Chondrocyte (in vitro differentiated cells): ENCODE results near the gene GOLGA2. TPM values are rescaled to one million over a fixed set of nuclear protein-coding genes. Genes with fewer than 3 reads are reported as not detected.

Source experiments
- DNase-seq: peaks from one replicate; pipeline ENCODE4 v3.0.0; 2021; ENCODE audit warnings: mixed read lengths, low spot score
- H3K27ac Mint-ChIP-seq: one replicate; pipeline ENCODE4 v1.8.0; 2021; ENCODE audit warnings: mild to moderate bottlenecking, moderate library complexity, mixed read lengths; ENCODE audit not compliant: unreplicated experiment
- H3K27me3 Mint-ChIP-seq: 2 replicates; pipeline ENCODE4 v1.8.0; 2021; ENCODE audit warnings: low read depth, mixed read lengths
- H3K36me3 Mint-ChIP-seq: 2 replicates; pipeline ENCODE4 v1.8.0; 2021; ENCODE audit warnings: low read depth, mixed read lengths
- H3K4me1 Mint-ChIP-seq: 2 replicates; pipeline ENCODE4 v1.8.0; 2021; ENCODE audit warnings: low read depth, mild to moderate bottlenecking, mixed read lengths
- H3K4me3 Mint-ChIP-seq: one replicate; pipeline ENCODE4 v1.8.0; 2021; ENCODE audit warnings: mild to moderate bottlenecking, moderate library complexity, mixed read lengths; ENCODE audit not compliant: unreplicated experiment
- H3K9me3 Mint-ChIP-seq: 2 replicates; pipeline ENCODE4 v1.8.0; 2021; ENCODE audit warnings: low read depth, mixed read lengths
- total RNA-seq: library from RNA; stranded (reverse); gene quantifications from 3 replicates; pipeline ENCODE4 v1.2.1, GENCODE V29; 2021
- TF ChIP-seq, protein P1 (sequence below): fragments of 200-600 bp; sonication (generic); IDR thresholded peaks from 2 replicates; pipeline ENCODE4 v1.5.0; 2021; ENCODE audit warnings: antibody characterized with exemption, mild to moderate bottlenecking, moderate library complexity

GOLGA2 gene
- total RNA-seq, 1 donor from 2014 or later = 210 TPM

DNA sequence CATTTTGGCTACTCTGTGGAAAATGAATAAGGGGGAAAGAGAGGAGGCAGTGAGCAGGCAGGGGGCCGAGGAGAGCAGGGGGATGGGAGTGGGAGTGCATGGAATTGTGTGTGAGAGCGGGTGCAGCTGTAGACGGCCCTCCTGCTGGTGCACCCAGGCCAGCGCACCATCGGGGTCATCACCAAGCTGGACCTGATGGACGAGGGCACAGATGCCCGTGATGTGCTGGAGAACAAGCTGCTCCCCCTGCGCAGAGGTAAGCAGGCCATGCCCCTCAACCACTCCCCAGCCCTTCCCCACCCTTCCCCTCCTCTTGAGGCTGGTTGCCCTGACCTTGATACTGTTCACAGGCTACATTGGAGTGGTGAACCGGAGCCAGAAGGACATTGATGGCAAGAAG, 56.0 kb downstream of the GOLGA2 start:
- no peaks in the 10 kb centered on the region for H3K9me3 Mint-ChIP-seq
- peaks cover 37% of the 10 kb centered on the region for H3K4me1 Mint-ChIP-seq
- H3K4me3 Mint-ChIP-seq = no peak overlapping the region
- TF ChIP-seq, protein P1, sequence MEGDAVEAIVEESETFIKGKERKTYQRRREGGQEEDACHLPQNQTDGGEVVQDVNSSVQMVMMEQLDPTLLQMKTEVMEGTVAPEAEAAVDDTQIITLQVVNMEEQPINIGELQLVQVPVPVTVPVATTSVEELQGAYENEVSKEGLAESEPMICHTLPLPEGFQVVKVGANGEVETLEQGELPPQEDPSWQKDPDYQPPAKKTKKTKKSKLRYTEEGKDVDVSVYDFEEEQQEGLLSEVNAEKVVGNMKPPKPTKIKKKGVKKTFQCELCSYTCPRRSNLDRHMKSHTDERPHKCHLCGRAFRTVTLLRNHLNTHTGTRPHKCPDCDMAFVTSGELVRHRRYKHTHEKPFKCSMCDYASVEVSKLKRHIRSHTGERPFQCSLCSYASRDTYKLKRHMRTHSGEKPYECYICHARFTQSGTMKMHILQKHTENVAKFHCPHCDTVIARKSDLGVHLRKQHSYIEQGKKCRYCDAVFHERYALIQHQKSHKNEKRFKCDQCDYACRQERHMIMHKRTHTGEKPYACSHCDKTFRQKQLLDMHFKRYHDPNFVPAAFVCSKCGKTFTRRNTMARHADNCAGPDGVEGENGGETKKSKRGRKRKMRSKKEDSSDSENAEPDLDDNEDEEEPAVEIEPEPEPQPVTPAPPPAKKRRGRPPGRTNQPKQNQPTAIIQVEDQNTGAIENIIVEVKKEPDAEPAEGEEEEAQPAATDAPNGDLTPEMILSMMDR = no peak
- H3K36me3 Mint-ChIP-seq = peaks cover 23% of the 10 kb centered on the region
- DNase-seq = no peak
- no peak overlapping the region for H3K27ac Mint-ChIP-seq
- H3K27me3 Mint-ChIP-seq = no peaks in the 10 kb centered on the region

DNA sequence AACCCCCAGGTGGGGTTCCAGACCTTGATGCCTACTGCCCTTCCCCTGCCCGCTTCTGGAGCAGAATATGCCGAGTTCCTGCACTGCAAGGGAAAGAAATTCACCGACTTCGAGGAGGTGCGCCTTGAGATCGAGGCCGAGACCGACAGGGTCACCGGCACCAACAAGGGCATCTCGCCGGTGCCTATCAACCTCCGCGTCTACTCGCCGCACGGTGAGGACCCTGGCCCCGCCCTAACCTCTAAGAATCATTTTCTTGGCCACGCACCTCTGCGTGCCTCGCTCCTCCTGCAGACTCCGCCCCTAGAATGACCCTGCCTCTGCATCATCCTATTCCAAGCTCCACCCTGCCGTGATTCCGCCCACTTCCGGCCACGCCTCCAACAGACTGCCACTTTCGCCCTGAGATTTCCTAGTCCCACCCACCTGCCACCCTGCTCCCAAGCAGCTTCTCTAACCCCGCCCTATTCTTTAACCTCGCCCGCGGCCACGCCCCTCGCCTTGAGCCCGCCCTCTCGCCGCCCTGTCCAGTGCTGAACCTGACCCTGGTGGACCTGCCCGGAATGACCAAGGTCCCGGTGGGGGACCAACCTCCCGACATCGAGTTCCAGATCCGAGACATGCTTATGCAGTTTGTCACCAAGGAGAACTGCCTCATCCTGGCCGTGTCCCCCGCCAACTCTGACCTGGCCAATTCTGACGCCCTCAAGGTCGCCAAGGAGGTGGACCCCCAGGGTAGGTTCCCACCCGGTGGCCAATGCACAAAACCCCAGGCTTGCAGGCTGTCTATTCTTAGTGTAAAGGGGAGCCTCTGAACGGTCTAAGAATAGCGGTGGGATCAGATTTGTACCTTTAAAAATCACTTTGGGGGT, 57.1 kb downstream of the GOLGA2 start:
- Mint-ChIP-seq H3K27ac (peak overlapping the region; percentile 46), H3K4me1 (peaks cover 47% of the 10 kb centered on the region), H3K9me3 (no peaks in the 10 kb centered on the region), H3K4me3 (no peak overlapping the region), H3K36me3 (peaks cover 23% of the 10 kb centered on the region), H3K27me3 (no peaks in the 10 kb centered on the region)
- DNase-seq = no peak
- TF ChIP-seq, protein P1 = no peak

DNA sequence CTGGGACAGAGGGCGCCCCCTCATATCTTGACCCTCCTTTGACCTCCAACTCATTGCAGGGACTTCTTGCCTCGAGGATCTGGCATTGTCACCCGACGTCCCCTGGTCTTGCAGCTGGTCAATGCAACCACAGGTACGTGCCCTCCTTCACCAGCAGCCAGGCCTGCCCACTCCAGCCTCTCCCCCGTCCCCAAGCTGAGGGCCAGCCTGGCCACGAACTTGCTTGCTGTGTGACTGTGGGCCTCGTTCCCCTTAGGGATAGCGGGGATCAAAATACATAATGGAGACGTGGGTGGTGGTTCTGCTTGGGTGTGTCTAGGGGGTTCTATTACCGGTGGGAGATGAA, 57.7 kb downstream of the GOLGA2 start:
- Mint-ChIP-seq H3K4me1 (peaks cover 52% of the 10 kb centered on the region), H3K36me3 (peaks cover 20% of the 10 kb centered on the region), H3K27me3 (no peaks in the 10 kb centered on the region), H3K4me3 (no peak overlapping the region), H3K9me3 (no peaks in the 10 kb centered on the region), H3K27ac (peak overlapping the region; percentile 46)
- no peak for DNase-seq
- TF ChIP-seq, protein P1 = no peak

DNA sequence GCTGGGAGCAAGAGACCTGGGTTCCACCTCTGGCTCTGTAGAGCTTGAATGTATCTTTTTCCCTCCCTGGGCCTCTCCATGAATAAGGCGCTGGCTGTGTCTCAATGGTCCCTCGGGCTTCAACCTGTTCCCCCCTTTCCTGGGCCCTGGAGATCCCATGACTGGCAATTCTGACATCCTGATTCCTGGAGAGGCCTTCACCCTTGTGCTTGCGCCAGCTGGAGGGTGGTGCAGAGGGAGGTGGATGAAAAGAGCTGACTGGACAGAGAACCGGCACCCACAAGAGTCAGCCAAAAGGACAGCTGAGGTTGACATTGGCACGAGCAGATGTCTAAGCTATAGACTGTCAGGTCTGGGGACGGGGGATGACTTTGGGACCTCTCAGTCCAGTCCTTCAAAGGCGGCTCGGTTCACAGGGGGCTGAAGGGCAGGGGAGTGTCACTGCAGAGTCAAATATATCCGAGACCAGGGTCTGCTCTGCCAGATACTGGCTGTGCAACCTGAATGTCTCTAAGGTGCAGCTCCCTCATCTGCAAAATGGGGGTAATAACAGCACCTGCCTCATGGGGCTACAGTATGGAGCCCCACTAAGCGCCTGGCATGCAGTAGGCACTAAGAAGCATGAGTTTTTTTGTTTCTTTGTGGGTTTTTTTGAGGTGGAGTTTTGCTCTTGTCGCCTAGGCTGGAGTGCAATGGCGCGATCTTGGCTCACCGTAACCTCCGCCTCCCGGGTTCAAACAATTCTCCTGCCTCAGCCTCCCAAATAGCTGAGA, 58.8 kb downstream of the GOLGA2 start:
- Mint-ChIP-seq H3K27ac (peak overlapping the region; percentile 97), H3K4me1 (peaks cover 58% of the 10 kb centered on the region), H3K27me3 (no peaks in the 10 kb centered on the region), H3K36me3 (peaks cover 17% of the 10 kb centered on the region), H3K9me3 (no peaks in the 10 kb centered on the region), H3K4me3 (no peak overlapping the region)
- TF ChIP-seq, protein P1 = no peak
- no peak for DNase-seq

DNA sequence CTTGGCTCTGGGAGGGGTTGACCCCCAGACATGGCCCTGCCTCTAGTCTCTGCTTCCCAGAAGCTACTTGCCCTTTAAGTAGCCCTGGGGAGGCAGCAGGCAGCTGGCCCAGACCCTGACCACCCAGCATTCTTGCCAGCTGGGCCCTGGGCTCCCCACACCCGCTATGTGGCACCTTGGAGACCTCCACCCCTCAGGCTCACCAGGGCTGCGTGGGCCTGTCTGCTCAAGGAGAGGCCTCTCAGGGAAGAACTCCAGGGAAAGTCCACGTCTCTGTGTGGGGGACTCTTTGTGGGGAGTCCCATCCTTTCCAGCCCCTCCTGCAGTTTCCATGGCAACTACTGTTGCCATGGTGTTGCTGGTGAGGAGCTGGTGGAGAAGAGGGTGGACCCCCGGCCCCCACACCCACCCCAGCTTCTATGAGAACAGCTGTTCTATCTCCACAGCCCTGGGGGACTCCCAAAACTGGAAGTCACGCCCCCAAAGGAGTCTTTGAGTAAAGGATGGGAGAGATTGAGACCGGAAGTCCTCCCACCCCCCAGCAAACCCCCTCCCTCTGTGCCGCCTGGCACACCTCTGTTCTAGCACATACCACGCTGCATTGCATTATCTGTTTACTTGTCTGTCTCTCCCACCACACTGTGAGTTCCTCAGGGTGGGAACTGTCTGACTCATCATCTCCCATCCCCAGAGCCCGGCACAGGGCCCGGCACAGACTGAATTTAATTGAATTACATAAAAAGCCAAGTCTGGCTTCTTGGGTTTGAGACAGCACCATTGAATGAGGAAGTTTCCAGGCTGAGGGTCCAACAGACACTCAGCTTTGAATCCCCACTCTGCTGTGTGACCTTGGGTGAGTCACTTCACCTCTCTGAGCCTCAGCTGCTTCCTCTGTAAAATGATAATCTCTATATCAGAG, 60.1 kb downstream of the GOLGA2 start:
- peaks cover 71% of the 10 kb centered on the region for H3K4me1 Mint-ChIP-seq
- TF ChIP-seq, protein P1 = no peak
- DNase-seq = no peak
- peak overlapping the region; percentile 97 for H3K27ac Mint-ChIP-seq
- H3K9me3 Mint-ChIP-seq = no peaks in the 10 kb centered on the region
- peaks cover 14% of the 10 kb centered on the region for H3K36me3 Mint-ChIP-seq
- H3K27me3 Mint-ChIP-seq = no peaks in the 10 kb centered on the region
- H3K4me3 Mint-ChIP-seq = no peak overlapping the region
